Stimulated activated CD4-positive, alpha-beta T cell treated with anti-CD3 and anti-CD28 coated beads, TNF-alpha, amount 100 ng/mL, for 48 hours (primary cell): ENCODE results near the gene HTT.

Experiments
- DNase-seq, 3 donors: peaks; one replicate each; pipeline ENCODE4 v3.0.0-alpha.2; 2020; ENCODE audit warnings: low read depth in 3 of 3

The HTT gene

GRCh38 chr4:3074078-3074845, at the start of gene HTT, which contains the start of gene HTT-AS:
Gene HTT, plus strand, starts transcription at chr4:3074681. Its CDS starts 145 bp downstream, at chr4:3074826.
Gene HTT-AS, minus strand, starts transcription at chr4:3074538.
- peak; percentile 95 to 100 (median 98) for DNase-seq

DNA sequence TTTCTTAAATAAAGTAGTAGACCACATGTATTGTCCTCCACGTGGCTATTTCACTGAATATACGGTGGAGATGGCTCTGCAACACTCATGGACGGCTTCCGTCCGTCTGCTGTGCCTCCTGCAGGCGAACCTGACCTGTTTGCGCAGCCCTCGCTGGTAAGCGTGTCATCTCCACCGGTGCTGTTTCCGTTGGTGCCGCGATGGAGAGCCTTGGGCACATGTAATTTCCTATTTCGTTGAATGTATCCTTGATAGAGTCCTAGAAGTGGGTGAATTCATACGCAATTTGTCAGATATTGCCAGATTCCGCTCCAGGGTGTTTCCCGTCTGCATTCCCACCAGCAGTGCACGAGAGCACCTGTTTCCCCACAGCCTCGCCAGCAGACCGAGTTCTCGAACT, 48.6 kb upstream of the HTT start:
- no peak for DNase-seq

DNA sequence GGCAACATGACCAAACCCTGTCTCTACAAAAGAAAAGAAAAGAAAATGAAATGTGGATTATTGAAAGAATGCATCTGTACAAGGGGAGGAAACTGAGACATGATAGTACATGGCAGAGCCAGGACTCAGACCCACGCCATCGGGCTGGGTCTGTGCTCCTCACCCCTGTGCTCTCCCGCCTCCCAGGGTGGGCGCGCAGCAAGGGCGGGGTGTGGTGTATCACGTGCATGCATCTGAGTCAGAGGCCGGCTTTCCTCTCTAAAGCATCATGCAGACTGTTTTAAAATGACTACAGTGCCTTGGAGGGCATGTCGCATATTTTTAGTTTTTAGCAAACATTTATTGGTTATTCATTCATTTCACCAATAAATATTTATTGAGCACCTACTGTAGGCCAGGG, 47.9 kb upstream of the HTT start:
- no peak for DNase-seq

DNA sequence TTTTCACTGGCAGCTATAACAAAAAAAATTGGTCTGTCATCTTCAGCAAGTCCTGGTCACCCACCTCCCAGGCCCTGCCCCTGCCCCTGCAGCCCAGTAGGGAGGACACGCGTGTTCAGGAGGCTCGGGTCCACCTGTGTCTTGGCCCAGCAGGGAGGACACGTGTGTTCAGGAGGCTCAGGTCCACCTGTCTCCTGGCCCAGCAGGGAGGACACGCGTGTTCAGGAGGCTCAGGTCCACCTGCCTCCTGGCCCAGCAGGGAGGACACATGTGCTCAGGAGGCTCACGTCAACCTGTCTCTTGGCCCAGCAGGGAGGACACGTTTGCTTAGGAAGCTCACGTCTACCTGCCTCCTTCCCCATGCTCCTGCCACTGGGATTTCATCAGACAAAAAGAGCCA, 45.0 kb upstream of the HTT start:
- no peak for DNase-seq

GRCh38 chr4:3030566-3031356, 43.7 kb upstream of the HTT start:
- no peak for DNase-seq

- no peak for DNase-seq
These were observed 43.0 kb upstream of the HTT start for GRCh38 chr4:3031357-3032082.

GRCh38 chr4:3034231-3034630, 40.2 kb upstream of the HTT start:
- no peak for DNase-seq

GRCh38 chr4:3035249-3035648, 39.2 kb upstream of the HTT start:
- DNase-seq: no peak

DNA sequence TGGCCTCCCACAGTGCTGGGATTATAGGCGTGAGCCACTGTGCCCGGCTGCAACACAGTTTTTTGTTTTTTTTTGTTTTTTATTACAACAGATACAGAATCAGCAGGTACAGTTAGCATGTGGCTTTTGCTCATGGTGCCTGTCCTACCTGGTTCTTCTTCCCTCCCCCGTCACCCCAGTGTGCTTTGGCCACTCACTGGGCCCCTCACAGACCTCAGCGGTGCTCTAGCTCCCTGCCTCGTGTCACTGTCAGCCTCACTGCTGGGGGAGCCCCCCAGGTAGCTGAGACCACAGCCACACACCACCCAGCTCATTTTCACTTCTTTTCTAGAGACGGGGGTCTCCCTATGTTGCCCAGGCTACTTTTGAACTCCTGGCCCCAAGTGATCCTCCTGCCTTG, 38.8 kb upstream of the HTT start:
- DNase-seq: no peak

DNA sequence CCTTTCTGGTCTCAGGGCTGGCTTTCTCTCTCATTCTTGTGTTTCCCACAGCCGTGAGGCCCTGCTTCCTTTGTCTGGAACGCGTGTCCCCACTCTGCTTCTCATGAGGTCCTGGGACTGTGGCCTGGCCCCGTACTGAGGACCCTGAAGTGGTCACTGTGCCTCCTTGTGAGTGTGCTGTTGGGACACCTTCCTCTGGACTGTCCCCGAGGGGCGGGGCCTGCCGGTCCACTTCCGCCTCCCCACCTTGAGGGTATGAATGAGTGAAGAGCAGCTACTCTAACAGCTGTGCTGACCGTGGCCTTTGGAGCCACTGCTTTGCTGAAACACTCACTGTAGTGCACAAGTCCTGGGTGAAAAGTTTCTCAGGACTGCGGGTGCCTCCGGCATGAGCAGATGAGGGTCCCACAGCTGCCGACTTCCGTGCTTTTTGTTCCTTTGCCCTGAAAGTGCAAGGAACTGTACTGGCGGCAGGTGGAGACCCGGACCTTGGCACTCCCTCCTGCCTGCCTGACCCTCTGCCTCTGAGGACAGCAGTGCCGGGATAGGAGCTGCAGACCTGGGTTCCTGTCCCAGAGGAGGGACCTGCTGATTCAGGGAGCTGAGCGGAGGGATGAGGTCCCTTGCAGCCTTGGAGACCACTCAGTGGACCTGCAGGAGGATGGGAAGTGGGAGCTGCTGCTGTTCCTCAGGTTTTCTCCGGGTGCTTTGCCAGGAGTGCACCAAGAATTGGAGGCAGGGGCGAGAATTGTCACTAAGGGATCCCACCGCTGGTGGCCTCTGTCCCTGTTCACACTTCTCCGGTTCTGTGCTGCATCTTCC, 38.1 kb upstream of the HTT start:
- no peak for DNase-seq

- DNase-seq: no peak
These were observed 36.5 kb upstream of the HTT start for GRCh38 chr4:3037957-3038461.

DNA sequence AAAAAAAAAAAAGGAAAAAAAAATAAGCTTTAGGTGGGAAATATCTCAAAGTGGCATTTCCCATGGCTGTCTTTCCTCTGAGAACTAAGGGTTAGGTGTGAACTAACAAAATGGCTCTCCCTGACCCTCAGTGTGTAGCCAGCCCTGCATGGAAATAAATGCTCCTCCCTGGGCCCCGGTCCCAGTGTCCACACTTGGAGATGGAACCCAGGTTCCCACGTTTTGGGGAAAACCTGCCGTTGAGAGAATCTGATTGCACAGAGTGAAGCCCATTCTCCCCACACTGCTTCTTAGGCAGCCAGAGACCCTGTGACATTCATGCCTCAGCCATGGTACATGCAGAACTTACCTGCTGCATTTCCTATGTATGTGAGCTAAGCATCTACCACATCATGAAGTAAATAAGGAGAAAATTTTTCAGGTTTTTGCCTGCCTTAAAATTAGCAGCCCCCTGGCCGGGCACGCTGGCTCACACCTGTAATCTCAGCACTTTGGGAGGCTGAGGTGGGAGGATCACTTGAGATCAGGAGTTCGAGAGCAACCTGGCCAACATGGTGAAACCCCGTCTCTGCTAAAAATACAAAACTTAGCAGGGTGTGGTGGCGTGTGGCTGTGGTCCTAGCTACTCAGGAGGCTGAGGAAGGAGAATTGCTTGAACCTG, 34.6 kb upstream of the HTT start:
- DNase-seq: no peak

- DNase-seq: no peak
These were observed 33.9 kb upstream of the HTT start for GRCh38 chr4:3040452-3041191.

DNA sequence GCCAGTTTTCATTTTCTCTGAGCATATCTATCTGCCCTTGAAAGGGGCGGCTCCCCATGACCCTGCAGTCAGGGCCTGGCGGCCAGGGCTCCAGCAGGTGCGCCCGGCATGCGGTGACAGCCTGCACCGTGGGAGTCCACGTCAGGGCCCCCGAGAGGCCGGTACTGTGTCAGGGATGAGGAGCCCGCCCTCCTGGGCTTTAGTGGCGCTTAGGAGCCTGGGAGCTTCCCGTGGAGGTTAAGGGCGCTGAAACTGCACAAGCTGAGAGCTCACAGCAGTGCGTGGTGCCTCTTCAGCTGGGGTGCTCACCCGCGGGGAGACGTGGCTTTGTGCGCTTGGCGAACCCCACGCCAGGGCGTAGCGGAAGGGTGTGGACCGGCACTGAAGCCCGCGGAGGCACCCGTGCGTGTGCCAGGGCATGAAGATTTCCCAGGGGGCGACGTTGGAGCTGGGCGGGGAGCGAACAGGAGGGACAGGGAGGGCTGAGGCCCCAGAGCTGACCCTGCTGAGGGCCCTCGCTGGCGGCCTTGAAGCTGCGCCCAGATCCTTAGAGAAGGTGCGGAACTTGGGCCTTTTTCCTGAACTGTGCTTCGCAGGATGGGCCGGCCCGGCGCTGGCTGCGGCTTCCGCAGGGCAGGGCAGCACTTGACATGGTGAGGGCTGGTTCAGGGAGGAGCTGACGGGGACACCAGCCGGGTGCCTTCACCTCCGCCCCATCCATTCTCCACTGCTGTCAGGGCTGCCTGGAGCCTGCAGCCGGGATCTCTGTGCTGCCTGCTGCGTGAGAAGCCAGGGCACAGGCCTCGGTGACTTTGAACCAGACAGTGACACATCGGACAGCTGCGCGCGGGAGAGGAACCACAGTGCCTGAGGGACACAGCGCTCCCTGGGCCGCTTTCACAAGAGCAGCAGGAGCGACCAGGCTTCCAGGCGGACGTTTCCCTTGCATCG, 33.0 kb upstream of the HTT start:
- DNase-seq: peak in 1 of 3 donors; percentile 27

GRCh38 chr4:3042226-3042625, 32.3 kb upstream of the HTT start:
- DNase-seq: no peak

- no peak for DNase-seq
These were observed 31.0 kb upstream of the HTT start for GRCh38 chr4:3043282-3044020.

GRCh38 chr4:3044870-3045819, 29.3 kb upstream of the HTT start:
- peak in 2 of 3 donors; percentile 46 to 49 for DNase-seq
